Upper lobe of left lung (tissue), 4 donors: ENCODE measurements around the gene CGB3.
"Not testable (repeated sequence)": the region's sequence is repeated elsewhere in the genome, so short reads cannot be mapped to it uniquely, and the experiment has no call there.

Experiments
- POLR2AphosphoS5 ChIP-seq, 2 donors: sonication (generic); formaldehyde crosslinking; IDR thresholded peaks; one replicate each; pipeline ENCODE4 v1.5.1; 2017; ENCODE audit warnings: antibody characterized with exemption in 2 of 2
- TF ChIP-seq, protein P1 (sequence below), 6 experiments: fragments of 450-650 bp in 4 of 6; fragments of 200-600 bp in 2 of 6; sonication (generic) in 2 of 6; IDR thresholded peaks; one replicate each; pipeline ENCODE4 v1.5.1; 2016 to 2019; ENCODE audit warnings: antibody characterized with exemption in 6 of 6

DNA sequence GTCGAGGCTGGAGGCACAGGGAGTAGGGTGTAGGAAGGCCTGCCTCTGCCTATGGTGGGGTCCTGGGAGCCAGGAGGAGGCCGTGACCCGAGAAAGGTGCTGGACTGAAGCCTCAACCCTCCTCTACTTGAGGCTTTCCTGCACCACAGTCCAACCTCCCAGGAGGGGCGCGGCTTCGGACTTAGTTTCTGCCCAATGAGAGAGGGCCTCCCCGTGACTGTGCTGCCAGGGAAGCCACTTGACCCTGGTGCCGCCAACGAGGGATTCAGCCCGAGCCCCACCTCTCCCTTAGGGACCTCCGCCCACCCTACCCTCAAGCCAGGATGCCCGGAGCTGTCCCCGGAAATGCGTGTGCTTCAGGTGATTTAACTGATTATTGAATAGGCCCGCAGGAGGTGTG, at the start of gene CGB3:
- TF ChIP-seq, protein P1, sequence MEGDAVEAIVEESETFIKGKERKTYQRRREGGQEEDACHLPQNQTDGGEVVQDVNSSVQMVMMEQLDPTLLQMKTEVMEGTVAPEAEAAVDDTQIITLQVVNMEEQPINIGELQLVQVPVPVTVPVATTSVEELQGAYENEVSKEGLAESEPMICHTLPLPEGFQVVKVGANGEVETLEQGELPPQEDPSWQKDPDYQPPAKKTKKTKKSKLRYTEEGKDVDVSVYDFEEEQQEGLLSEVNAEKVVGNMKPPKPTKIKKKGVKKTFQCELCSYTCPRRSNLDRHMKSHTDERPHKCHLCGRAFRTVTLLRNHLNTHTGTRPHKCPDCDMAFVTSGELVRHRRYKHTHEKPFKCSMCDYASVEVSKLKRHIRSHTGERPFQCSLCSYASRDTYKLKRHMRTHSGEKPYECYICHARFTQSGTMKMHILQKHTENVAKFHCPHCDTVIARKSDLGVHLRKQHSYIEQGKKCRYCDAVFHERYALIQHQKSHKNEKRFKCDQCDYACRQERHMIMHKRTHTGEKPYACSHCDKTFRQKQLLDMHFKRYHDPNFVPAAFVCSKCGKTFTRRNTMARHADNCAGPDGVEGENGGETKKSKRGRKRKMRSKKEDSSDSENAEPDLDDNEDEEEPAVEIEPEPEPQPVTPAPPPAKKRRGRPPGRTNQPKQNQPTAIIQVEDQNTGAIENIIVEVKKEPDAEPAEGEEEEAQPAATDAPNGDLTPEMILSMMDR (IDR thresholded peaks at IDR 0.05) = not testable (repeated sequence)
- not testable (repeated sequence) for TF ChIP-seq POLR2AphosphoS5 (IDR thresholded peaks at IDR 0.05)
